ENCODE data around the gene HADH. TPM values are rescaled to one million over a fixed set of nuclear protein-coding genes. Genes with fewer than 3 reads are reported as not detected.

The HADH gene
- total RNA-seq, 2 experiments from 2014 or later, result 31.2 to 78.7 TPM

GRCh38 chr4:108018884-108019187, 29.1 kb downstream of the HADH start:
- H3K4me2 ChIP-seq (ENCODE audit: low read length), result no peak overlapping the region
- no peaks in the 10 kb centered on the region for H3K9me3 ChIP-seq (ENCODE audit: low read length)
- no peak overlapping the region for H3K4me3 ChIP-seq (ENCODE audit: low read depth, low read length, poor library complexity, severe bottlenecking)
- DNase-seq (ENCODE audit: low spot score), result no peak
- H3K9me2 ChIP-seq (ENCODE audit: insufficient read depth, low read length), result no peaks in the 10 kb centered on the region
- intact Hi-C loops (cut with micrococcal nuclease; ENCODE audit: unreplicated experiment), result loop anchor here (1.0 to 5.0 kb wide), 2 partner anchors 474 to 553 kb away; no protein-coding TSS in a partner anchor
- peaks cover 5% of the 10 kb centered on the region for H3K4me1 ChIP-seq (ENCODE audit: insufficient read depth, low read length, poor library complexity, severe bottlenecking)
- TF ChIP-seq, protein P1, sequence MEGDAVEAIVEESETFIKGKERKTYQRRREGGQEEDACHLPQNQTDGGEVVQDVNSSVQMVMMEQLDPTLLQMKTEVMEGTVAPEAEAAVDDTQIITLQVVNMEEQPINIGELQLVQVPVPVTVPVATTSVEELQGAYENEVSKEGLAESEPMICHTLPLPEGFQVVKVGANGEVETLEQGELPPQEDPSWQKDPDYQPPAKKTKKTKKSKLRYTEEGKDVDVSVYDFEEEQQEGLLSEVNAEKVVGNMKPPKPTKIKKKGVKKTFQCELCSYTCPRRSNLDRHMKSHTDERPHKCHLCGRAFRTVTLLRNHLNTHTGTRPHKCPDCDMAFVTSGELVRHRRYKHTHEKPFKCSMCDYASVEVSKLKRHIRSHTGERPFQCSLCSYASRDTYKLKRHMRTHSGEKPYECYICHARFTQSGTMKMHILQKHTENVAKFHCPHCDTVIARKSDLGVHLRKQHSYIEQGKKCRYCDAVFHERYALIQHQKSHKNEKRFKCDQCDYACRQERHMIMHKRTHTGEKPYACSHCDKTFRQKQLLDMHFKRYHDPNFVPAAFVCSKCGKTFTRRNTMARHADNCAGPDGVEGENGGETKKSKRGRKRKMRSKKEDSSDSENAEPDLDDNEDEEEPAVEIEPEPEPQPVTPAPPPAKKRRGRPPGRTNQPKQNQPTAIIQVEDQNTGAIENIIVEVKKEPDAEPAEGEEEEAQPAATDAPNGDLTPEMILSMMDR (conservative IDR thresholded peaks at IDR 0.05; ENCODE audit: low read length), result no peak; the same call in 1 of the 2 replicates
- TF ChIP-seq EZH2phosphoT487 (IDR thresholded peaks at IDR 0.05; ENCODE audit: borderline replicate concordance, low read depth, low read length), result no peak
- no TSS peak for BruUV-seq (replicated peaks)
- no peak overlapping the region for H2AFZ ChIP-seq (ENCODE audit: low read length)
- ChIA-PET CTCF (ENCODE audit: unreplicated experiment) (interaction anchor here (1.1 to 2.9 kb wide), 3 partner anchors 11 to 553 kb away, joined by 3 to 12 read pairs (median 4); no protein-coding TSS in a partner anchor), POLR2A (interaction anchor here (0.6 to 1.6 kb wide), 7 partner anchors 11 to 598 kb away, joined by 3 to 9 read pairs (median 4); partner anchors contain the start of gene LEF1)
- 0 out of 2 replicates have a peak, but pooled peaks cover 3% of the 10 kb centered on the region for H4K20me1 ChIP-seq (ENCODE audit: insufficient read depth, low read length)
- H3K27ac ChIP-seq (ENCODE audit: low read depth, low read length, poor library complexity, severe bottlenecking), result no peak overlapping the region
- peaks cover 88% of the 10 kb centered on the region for H3K36me3 ChIP-seq (ENCODE audit: insufficient read depth, low read length)
- H3K79me2 ChIP-seq (ENCODE audit: insufficient read depth, low read depth, low read length), result no peaks in the 10 kb centered on the region

DNA sequence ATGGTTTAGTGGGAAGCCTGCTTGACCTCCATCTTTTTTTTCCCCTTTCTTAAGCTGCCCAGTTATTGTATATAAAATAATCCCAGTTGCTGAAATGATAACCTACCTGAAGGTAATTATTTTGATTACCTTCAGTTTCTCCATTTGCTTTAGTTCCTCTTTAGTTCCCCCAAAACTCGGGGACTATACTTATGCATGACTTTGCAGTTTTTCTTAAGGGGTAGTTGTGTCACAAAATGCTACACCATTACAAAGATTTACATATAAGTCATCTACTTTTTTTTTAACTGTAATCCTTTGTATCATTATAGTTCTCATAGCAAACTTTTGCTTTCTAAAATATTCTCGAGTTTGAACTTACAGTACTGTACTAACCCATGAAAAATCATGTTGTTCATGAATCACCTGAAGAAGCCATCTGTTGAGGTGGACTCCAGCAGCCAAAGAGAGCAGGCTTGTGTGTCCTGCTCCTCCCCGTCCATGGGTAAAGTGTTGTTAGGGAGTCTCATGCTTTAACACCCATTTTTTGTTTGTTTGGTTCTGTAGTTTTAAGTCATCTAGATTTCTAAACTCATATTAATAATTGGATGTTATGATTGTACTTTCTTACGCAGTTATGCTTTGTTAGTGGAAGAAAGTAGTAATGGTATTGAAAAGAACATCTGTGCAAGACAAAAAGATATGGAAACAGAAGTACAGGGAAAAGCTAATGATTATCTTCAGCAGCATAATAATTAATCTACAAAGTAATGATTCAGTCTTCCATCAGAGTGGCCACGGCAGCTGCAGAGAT, 34.6 kb downstream of the HADH start:
- no peaks in the 10 kb centered on the region for H3K9me3 ChIP-seq (ENCODE audit: low read length)
- no TSS peak for BruUV-seq (replicated peaks)
- peaks cover 89% of the 10 kb centered on the region for H3K36me3 ChIP-seq (ENCODE audit: insufficient read depth, low read length)
- intact Hi-C loops (cut with micrococcal nuclease; ENCODE audit: unreplicated experiment), result no loop called here
- H3K27ac ChIP-seq (ENCODE audit: low read depth, low read length, poor library complexity, severe bottlenecking), result no peak overlapping the region
- ChIA-PET CTCF (ENCODE audit: unreplicated experiment) (no interaction called here), POLR2A (interaction anchor here (1.1 kb wide), 2 partner anchors 12 to 547 kb away, joined by 3 to 5 read pairs; no protein-coding TSS in a partner anchor)
- DNase-seq (ENCODE audit: low spot score), result no peak
- H4K20me1 ChIP-seq (ENCODE audit: insufficient read depth, low read length), result no peaks in the 10 kb centered on the region
- H3K4me2 ChIP-seq (ENCODE audit: low read length), result no peak overlapping the region
- H3K4me1 ChIP-seq (ENCODE audit: insufficient read depth, low read length, poor library complexity, severe bottlenecking), result peaks cover 10% of the 10 kb centered on the region
- no peaks in the 10 kb centered on the region for H3K79me2 ChIP-seq (ENCODE audit: insufficient read depth, low read depth, low read length)
- H3K9me2 ChIP-seq (ENCODE audit: insufficient read depth, low read length), result no peaks in the 10 kb centered on the region
- no peak for TF ChIP-seq EZH2phosphoT487 (IDR thresholded peaks at IDR 0.05; ENCODE audit: borderline replicate concordance, low read depth, low read length)
- TF ChIP-seq, protein P1 (conservative IDR thresholded peaks at IDR 0.05; ENCODE audit: low read length), result no peak
- H3K4me3 ChIP-seq (ENCODE audit: low read depth, low read length, poor library complexity, severe bottlenecking), result no peak overlapping the region
- no peak overlapping the region for H2AFZ ChIP-seq (ENCODE audit: low read length)

- TF ChIP-seq, protein P1 (conservative IDR thresholded peaks at IDR 0.05; ENCODE audit: low read length), result no peak
- TF ChIP-seq EZH2phosphoT487 (IDR thresholded peaks at IDR 0.05; ENCODE audit: borderline replicate concordance, low read depth, low read length), result no peak
- DNase-seq (ENCODE audit: low spot score), result no peak
- H2AFZ ChIP-seq (ENCODE audit: low read length), result no peak overlapping the region
- CTCF ChIA-PET (ENCODE audit: unreplicated experiment), result no interaction called here
- peaks cover 15% of the 10 kb centered on the region for H3K4me1 ChIP-seq (ENCODE audit: insufficient read depth, low read length, poor library complexity, severe bottlenecking)
- H3K4me2 ChIP-seq (ENCODE audit: low read length), result no peak overlapping the region
- POLR2A ChIA-PET, result interaction anchor here (1.1 kb wide), 1 partner anchor 13 kb away, joined by 3 read pairs; no protein-coding TSS in a partner anchor
- no peak overlapping the region for H3K4me3 ChIP-seq (ENCODE audit: low read depth, low read length, poor library complexity, severe bottlenecking)
- BruUV-seq (replicated peaks), result no TSS peak
- H3K27ac ChIP-seq (ENCODE audit: low read depth, low read length, poor library complexity, severe bottlenecking), result no peak overlapping the region
- no peaks in the 10 kb centered on the region for H3K9me2 ChIP-seq (ENCODE audit: insufficient read depth, low read length)
- peaks cover 89% of the 10 kb centered on the region for H3K36me3 ChIP-seq (ENCODE audit: insufficient read depth, low read length)
- H4K20me1 ChIP-seq (ENCODE audit: insufficient read depth, low read length), result no peaks in the 10 kb centered on the region
- H3K9me3 ChIP-seq (ENCODE audit: low read length), result no peaks in the 10 kb centered on the region
- intact Hi-C loops (cut with micrococcal nuclease; ENCODE audit: unreplicated experiment), result no loop called here
- H3K79me2 ChIP-seq (ENCODE audit: insufficient read depth, low read depth, low read length), result no peaks in the 10 kb centered on the region
Observed at GRCh38 chr4:108024878-108025165, 35.1 kb downstream of the HADH start.
